ENCODE measurements around the gene ABCA8. TPM values are rescaled to one million over a fixed set of nuclear protein-coding genes. Genes with fewer than 3 reads are reported as not detected.
"Not testable (repeated sequence)": the region's sequence is repeated elsewhere in the genome, so short reads cannot be mapped to it uniquely, and the experiment has no call there.

The ABCA8 gene
- total RNA-seq, 2 experiments from 2014 or later = not detected

GRCh38 chr17:68834328-68834836 lies 120.8 kb downstream of the ABCA8 start:
- DNase-seq = no peak
- Mint-ChIP-seq H3K36me3 (no peaks in the 10 kb centered on the region), H3K4me1 (no peaks in the 10 kb centered on the region), H3K27ac (no peak overlapping the region), H3K9me3 (no peaks in the 10 kb centered on the region), H3K4me3 (no peak overlapping the region), H3K27me3 (no peaks in the 10 kb centered on the region)

DNA sequence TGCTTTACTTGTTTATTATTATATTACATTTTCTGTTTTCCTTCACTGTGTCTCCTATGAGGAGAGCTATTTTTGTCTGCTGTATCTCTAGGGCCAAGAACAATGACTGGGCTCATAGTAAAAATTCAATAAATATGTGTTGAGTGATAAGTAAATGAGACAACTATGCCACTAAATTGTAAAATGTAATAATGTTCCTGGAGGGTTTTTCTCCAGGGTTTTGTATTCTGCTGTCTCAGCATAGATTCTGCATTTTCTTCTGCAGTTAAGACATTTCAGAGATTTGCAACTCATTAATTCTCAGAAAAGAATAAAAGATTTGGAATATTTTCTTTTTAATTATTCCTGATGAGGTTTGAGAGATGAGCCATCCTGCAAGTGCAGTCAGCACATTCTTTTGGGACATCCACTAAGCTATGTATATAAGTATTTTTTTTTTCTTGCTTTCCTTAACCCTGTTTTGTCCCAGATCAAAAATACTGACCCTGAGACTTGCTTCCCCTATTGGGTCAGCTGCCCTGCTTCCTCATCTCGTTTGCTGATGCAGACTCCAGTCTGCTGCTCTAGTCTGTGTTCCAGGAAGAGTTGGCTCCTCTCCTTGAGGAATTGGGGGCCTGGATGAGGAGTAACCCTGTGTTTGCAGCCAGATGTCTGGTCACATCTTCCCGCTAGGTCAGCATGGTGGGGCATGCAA lies 122.9 kb downstream of the ABCA8 start:
- no peak for DNase-seq
- H3K9me3 Mint-ChIP-seq = no peaks in the 10 kb centered on the region
- no peaks in the 10 kb centered on the region for H3K36me3 Mint-ChIP-seq
- H3K27me3 Mint-ChIP-seq = no peaks in the 10 kb centered on the region
- H3K27ac Mint-ChIP-seq = no peak overlapping the region
- no peak overlapping the region for H3K4me3 Mint-ChIP-seq
- no peaks in the 10 kb centered on the region for H3K4me1 Mint-ChIP-seq

DNA sequence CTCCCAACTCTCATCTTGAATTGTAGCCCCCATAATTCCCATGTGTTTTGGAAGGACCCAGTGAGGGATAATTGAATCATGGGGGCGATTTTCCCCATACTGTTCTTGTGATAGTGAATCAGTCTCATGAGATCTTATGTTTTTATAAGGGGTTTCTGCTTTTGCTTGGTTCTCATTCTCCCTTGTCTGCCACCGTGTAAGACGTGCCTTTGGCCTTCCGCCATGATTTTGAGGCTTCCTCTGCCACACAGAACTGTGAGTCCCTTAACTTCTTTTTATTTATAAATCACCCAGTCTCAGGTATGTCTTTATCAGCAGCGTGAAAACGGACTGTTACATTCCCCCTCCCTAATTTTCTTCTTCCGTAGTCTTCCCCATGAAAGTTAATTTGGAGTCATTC lies 124.0 kb downstream of the ABCA8 start:
- Mint-ChIP-seq H3K27ac (no peak overlapping the region), H3K4me3 (no peak overlapping the region), H3K4me1 (no peaks in the 10 kb centered on the region), H3K9me3 (no peaks in the 10 kb centered on the region), H3K36me3 (no peaks in the 10 kb centered on the region), H3K27me3 (no peaks in the 10 kb centered on the region)
- DNase-seq = no peak

DNA sequence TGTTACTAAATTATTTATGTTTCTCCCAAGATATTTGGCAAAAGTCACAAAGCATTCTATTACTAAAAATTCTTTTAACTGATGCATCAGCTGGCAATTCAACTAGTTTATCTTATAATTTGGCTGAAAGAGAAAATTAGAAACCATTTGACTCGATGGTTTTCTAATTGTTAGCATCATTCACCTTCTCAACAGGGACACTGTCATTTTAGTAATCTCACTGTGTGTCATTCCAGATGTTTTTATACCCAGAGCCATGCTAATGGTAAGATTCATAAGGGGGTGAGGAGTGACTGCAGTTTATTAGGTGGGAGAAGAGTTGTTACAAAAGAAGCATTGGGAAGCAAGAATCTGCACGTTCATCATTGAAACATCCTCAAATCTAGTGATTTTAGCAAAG lies 124.9 kb downstream of the ABCA8 start:
- Mint-ChIP-seq H3K27ac (no peak overlapping the region), H3K36me3 (no peaks in the 10 kb centered on the region), H3K4me1 (no peaks in the 10 kb centered on the region), H3K4me3 (no peak overlapping the region), H3K9me3 (no peaks in the 10 kb centered on the region), H3K27me3 (no peaks in the 10 kb centered on the region)
- DNase-seq = no peak

DNA sequence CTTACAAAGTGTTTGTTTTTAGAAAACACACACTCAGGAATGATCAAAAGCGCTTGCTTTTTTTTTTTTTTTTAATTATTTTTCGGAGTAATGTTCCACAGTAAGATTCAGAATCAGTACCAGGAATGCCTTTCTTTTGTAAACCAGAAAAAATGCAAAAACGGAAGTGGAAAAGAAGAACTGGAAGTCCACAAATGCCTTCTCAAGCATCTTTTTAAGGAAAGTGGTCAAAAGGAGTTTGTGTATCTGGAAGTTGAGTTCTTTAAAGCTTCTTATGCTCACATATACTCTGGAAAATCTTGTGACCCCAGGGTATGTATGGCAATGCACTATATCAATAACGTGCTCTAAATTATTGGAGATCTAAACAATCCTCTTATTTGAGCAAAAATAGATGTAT lies 126.0 kb downstream of the ABCA8 start:
- Mint-ChIP-seq H3K27ac (no peak overlapping the region), H3K27me3 (no peaks in the 10 kb centered on the region), H3K36me3 (no peaks in the 10 kb centered on the region), H3K4me3 (no peak overlapping the region), H3K4me1 (no peaks in the 10 kb centered on the region), H3K9me3 (no peaks in the 10 kb centered on the region)
- DNase-seq = no peak

DNA sequence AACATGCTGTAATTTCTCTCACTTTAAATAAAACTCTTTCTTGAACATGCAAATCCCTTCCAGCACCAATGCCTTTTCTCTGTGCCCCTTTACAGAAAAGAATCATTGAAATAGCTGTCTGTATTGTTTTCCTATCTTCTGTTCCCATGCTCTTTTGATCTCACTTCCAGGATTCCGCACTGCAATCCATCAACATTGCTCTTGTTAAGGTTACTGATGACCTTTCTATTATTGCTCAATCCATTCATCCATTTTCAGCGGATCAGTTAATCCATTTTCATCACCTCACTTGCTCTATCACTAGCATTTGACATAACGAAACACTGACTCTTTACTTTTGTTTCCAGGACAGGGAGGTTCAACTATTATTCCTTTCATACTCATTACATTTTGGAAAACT lies 130.5 kb downstream of the ABCA8 start:
- Mint-ChIP-seq H3K36me3 (no peaks in the 10 kb centered on the region), H3K27ac (no peak overlapping the region), H3K9me3 (no peaks in the 10 kb centered on the region), H3K27me3 (no peaks in the 10 kb centered on the region), H3K4me1 (no peaks in the 10 kb centered on the region), H3K4me3 (no peak overlapping the region)
- no peak for DNase-seq

- H3K36me3 Mint-ChIP-seq, H3K4me3 Mint-ChIP-seq, H3K27me3 Mint-ChIP-seq, DNase-seq, H3K4me1 Mint-ChIP-seq, H3K9me3 Mint-ChIP-seq, H3K27ac Mint-ChIP-seq: not testable (repeated sequence)
Observed at GRCh38 chr17:68824185-68824584, 131.0 kb downstream of the ABCA8 start.

GRCh38 chr17:68822719-68823289 lies 132.4 kb downstream of the ABCA8 start:
- H3K27me3 Mint-ChIP-seq = no peaks in the 10 kb centered on the region
- H3K4me1 Mint-ChIP-seq = no peaks in the 10 kb centered on the region
- no peaks in the 10 kb centered on the region for H3K9me3 Mint-ChIP-seq
- H3K36me3 Mint-ChIP-seq = no peaks in the 10 kb centered on the region
- H3K4me3 Mint-ChIP-seq = no peak overlapping the region
- DNase-seq = no peak
- H3K27ac Mint-ChIP-seq = no peak overlapping the region

DNA sequence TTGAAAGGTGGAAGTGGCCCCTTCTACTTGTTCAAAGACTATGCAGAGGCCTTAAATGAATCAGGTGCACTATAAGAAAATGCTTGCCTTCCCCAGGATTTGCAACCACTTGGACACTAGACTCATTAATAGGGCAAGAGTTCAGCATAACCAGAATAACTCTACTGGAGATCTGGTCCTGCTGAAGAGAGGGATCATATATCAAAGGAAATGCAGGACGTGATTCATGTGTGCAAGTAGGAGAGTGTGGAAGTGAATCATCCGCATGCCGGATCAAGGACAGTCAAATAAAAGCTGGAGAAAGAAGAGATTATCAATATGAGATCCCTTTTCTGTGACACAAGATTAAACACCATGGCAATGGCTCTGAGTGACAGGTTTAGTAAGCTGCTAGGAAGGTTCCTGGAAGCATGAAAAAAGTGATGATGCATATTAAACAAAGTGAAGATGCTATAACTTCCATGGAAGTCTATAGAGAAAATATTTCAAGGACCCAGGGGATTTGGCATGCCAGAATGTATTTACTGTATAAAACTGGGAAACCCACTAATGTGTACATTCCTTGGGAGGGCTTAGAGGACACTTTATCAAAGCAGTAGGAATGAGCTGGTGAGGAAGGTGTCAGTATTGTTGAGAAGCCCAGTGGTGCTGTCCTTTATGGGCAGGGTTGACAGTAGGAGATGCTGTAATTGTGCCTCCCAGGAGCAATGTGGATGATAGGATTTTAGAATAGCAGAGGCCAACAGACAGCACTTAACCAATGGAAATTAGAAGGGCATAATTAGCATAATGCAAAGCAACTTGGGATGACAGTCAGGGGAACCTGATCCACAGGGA lies 133.1 kb downstream of the ABCA8 start:
- Mint-ChIP-seq H3K27ac (no peak overlapping the region), H3K9me3 (no peaks in the 10 kb centered on the region), H3K36me3 (no peaks in the 10 kb centered on the region), H3K4me3 (no peak overlapping the region), H3K27me3 (no peaks in the 10 kb centered on the region), H3K4me1 (no peaks in the 10 kb centered on the region)
- no peak for DNase-seq

- Mint-ChIP-seq H3K36me3 (no peaks in the 10 kb centered on the region), H3K27ac (no peak overlapping the region), H3K4me1 (no peaks in the 10 kb centered on the region), H3K4me3 (no peak overlapping the region), H3K9me3 (no peaks in the 10 kb centered on the region), H3K27me3 (no peaks in the 10 kb centered on the region)
- no peak for DNase-seq
Observed at GRCh38 chr17:68820825-68821481, 134.2 kb downstream of the ABCA8 start.

- no peak overlapping the region for H3K4me3 Mint-ChIP-seq
- H3K27me3 Mint-ChIP-seq = no peaks in the 10 kb centered on the region
- no peaks in the 10 kb centered on the region for H3K36me3 Mint-ChIP-seq
- no peak for DNase-seq
- no peaks in the 10 kb centered on the region for H3K9me3 Mint-ChIP-seq
- no peaks in the 10 kb centered on the region for H3K4me1 Mint-ChIP-seq
- no peak overlapping the region for H3K27ac Mint-ChIP-seq
Observed at GRCh38 chr17:68820476-68820824, 134.7 kb downstream of the ABCA8 start.

DNA sequence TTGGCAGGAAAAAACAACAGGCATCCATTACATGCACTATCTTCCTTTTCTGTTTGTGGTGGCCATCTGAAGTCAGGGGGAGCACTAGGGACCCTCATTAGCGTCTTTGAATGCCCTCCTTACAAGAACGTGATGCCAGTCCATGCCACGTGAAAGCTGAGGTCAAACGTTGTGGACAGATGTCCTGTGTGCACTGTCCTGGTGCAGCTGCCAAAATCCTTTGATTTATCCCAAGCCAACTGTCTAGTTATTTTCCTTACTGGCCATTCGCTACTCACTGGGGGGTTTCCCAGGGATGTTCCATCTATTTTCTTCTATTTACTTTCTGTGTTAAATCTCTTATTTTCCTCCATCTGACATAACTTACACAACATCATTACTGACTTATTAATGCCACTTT lies 135.7 kb downstream of the ABCA8 start:
- no peak for DNase-seq
- H3K27ac Mint-ChIP-seq = no peak overlapping the region
- no peaks in the 10 kb centered on the region for H3K27me3 Mint-ChIP-seq
- H3K4me3 Mint-ChIP-seq = no peak overlapping the region
- H3K4me1 Mint-ChIP-seq = no peaks in the 10 kb centered on the region
- no peaks in the 10 kb centered on the region for H3K9me3 Mint-ChIP-seq
- H3K36me3 Mint-ChIP-seq = no peaks in the 10 kb centered on the region

Data from activated naive CD8-positive, alpha-beta T cell treated with anti-CD3 and anti-CD28 coated beads for 36 hours (primary cell).